Liver (tissue), 9 donors: ENCODE results near the gene TRPM1. TPM values are rescaled to one million over a fixed set of nuclear protein-coding genes. Genes with fewer than 3 reads are reported as not detected.
A peak's percentile ranks its signal among the peaks of the same experiment; 100 is the strongest.

Source experiments
- DNase-seq: peaks from one replicate; pipeline ENCODE4 v3.0.0-alpha.2; 2017; ENCODE audit warnings: low spot score
- H3K27ac ChIP-seq, 2 donors: one replicate each; pipeline ENCODE4 v1.7.0; 2013; ENCODE audit warnings: inconsistent platforms in 2 of 2, low read length in 2 of 2, control low read depth in 1 of 2, low read depth in 1 of 2, mild to moderate bottlenecking in 1 of 2
- H3K27me3 ChIP-seq, 4 donors: one replicate each; pipeline versions ENCODE4 v1.6.1 to v1.7.0; 2013; ENCODE audit warnings: low read length in 3 of 4, inconsistent platforms in 1 of 4, mild to moderate bottlenecking in 1 of 4, moderate library complexity in 1 of 4; ENCODE audit not compliant: control insufficient read depth in 4 of 4, insufficient read depth in 4 of 4
- H3K36me3 ChIP-seq, 4 donors: one replicate each; pipeline versions ENCODE4 v1.6.1 to v1.7.0; 2013; ENCODE audit warnings: low read length in 3 of 4, mild to moderate bottlenecking in 3 of 4, low read depth in 1 of 4, moderate library complexity in 1 of 4; ENCODE audit not compliant: control insufficient read depth in 4 of 4, insufficient read depth in 3 of 4
- H3K4me1 ChIP-seq, 4 donors: one replicate each; pipeline versions ENCODE4 v1.6.1 to v1.7.0; 2013; ENCODE audit warnings: low read length in 3 of 4, mild to moderate bottlenecking in 3 of 4, moderate library complexity in 1 of 4; ENCODE audit not compliant: control insufficient read depth in 4 of 4, insufficient read depth in 4 of 4
- H3K4me3 ChIP-seq, 3 donors: one replicate each; pipeline versions ENCODE4 v1.6.1 to v1.7.0; 2013; ENCODE audit warnings: low read length in 3 of 3, control low read depth in 1 of 3, low read depth in 1 of 3, mild to moderate bottlenecking in 1 of 3
- H3K9ac ChIP-seq, 2 donors: one replicate each; pipeline ENCODE4 v1.7.0; 2013; ENCODE audit warnings: low read length in 2 of 2, mild to moderate bottlenecking in 2 of 2, moderate library complexity in 2 of 2, control low read depth in 1 of 2, low read depth in 1 of 2
- H3K9me3 ChIP-seq, 4 donors: one replicate each; pipeline versions ENCODE4 v1.6.1 to v1.7.0; 2013; ENCODE audit warnings: low read length in 3 of 4; ENCODE audit not compliant: control insufficient read depth in 4 of 4
- EGR1 ChIP-seq, 2 donors: IDR thresholded peaks; 2 replicates each; pipeline ENCODE4 v1.6.1; 2016 to 2018; ENCODE audit warnings: antibody characterized with exemption in 2 of 2, low read depth in 2 of 2
- FOXA1 ChIP-seq: IDR thresholded peaks from 2 replicates; pipeline ENCODE4 v1.6.1; 2016; ENCODE audit warnings: antibody characterized with exemption
- FOXA2 ChIP-seq: IDR thresholded peaks from 2 replicates; pipeline ENCODE4 v1.6.1; 2016; ENCODE audit warnings: antibody characterized with exemption
- GABPA ChIP-seq, 2 donors: IDR thresholded peaks in 1 of 2; conservative IDR thresholded peaks in 1 of 2; 2 replicates each; pipeline ENCODE4 v1.6.1; 2016; ENCODE audit warnings: antibody characterized with exemption in 2 of 2, mild to moderate bottlenecking in 1 of 2, moderate library complexity in 1 of 2
- HNF4A ChIP-seq, 2 donors: conservative IDR thresholded peaks; 2 replicates each; pipeline ENCODE4 v1.6.1; 2016; ENCODE audit warnings: antibody characterized with exemption in 2 of 2, mild to moderate bottlenecking in 2 of 2
- HNF4G ChIP-seq: IDR thresholded peaks from 2 replicates; pipeline ENCODE4 v1.6.1; 2016; ENCODE audit warnings: antibody characterized with exemption
- JUND ChIP-seq, 2 donors: IDR thresholded peaks; 2 replicates each; pipeline ENCODE4 v1.6.1; 2016; ENCODE audit warnings: antibody characterized with exemption in 2 of 2
- NR2F2 ChIP-seq: IDR thresholded peaks from 2 replicates; pipeline ENCODE4 v1.6.1; 2016; ENCODE audit warnings: antibody characterized with exemption
- RAD21 ChIP-seq, 2 donors: IDR thresholded peaks; 2 replicates each; pipeline ENCODE4 v1.6.1; 2016; ENCODE audit warnings: antibody characterized with exemption in 2 of 2, mild to moderate bottlenecking in 2 of 2
- RXRA ChIP-seq, 2 donors: IDR thresholded peaks; 2 replicates each; pipeline ENCODE4 v1.6.1; 2017 to 2018; ENCODE audit warnings: antibody characterized with exemption in 2 of 2, mild to moderate bottlenecking in 1 of 2
- SP1 ChIP-seq: IDR thresholded peaks from 2 replicates; pipeline ENCODE4 v1.6.1; 2018; ENCODE audit warnings: antibody characterized with exemption, mild to moderate bottlenecking
- TAF1 ChIP-seq: conservative IDR thresholded peaks from 2 replicates; pipeline ENCODE4 v1.6.1; 2016; ENCODE audit warnings: antibody characterized with exemption, mild to moderate bottlenecking
- YY1 ChIP-seq: IDR thresholded peaks from 2 replicates; pipeline ENCODE4 v1.6.1; 2016; ENCODE audit warnings: antibody characterized with exemption, mild to moderate bottlenecking
- WGBS: extraction: QIAGEN DNeasy Blood & Tissue Kit; methylation state at CpG from one replicate; pipeline ENCODE4 v1.1.7; 2013; 5-methylcytosine and 5-hydroxymethylcytosine counted together
- polyA plus RNA-seq, 2 donors: library from polyadenylated mRNA; stranded (reverse) in 1 of 2; unstranded in 1 of 2; fragments of 200-250 nt in 1 of 2; fragments of >200 nt in 1 of 2; fragmentation: Nextera tagmentation in 1 of 2; extraction: Ambion mirVana in 1 of 2; gene quantifications; one replicate each; pipeline versions ENCODE4 v1.2.1 to v1.2.3, GENCODE V29; 2013 to 2015
- total RNA-seq, 2 donors: library from RNA; depleted of rRNA; stranded (reverse); fragments of >200 nt; gene quantifications; one replicate each; pipeline ENCODE4 v1.2.3, GENCODE V29; 2014
- TF ChIP-seq, protein P1 (sequence below): IDR thresholded peaks from 2 replicates; pipeline ENCODE4 v1.6.1; 2016; ENCODE audit warnings: antibody characterized with exemption, mild to moderate bottlenecking
- TF ChIP-seq, protein P2 (sequence below): IDR thresholded peaks from 2 replicates; pipeline ENCODE4 v1.6.1; 2016; ENCODE audit warnings: antibody characterized with exemption
- TF ChIP-seq, protein P3 (sequence below): IDR thresholded peaks from 2 replicates; pipeline ENCODE4 v1.6.1; 2016; ENCODE audit warnings: antibody characterized with exemption
- TF ChIP-seq, protein P4 (sequence below): fragments of 150-350 bp; IDR thresholded peaks from 2 replicates; pipeline ENCODE4 v1.5.1; 2017; ENCODE audit warnings: improper control_type of control experiment, low read depth, low read length; ENCODE audit not compliant: missing input control
- TF ChIP-seq, protein P5 (sequence below): IDR thresholded peaks from 2 replicates; pipeline ENCODE4 v1.6.1; 2016; ENCODE audit warnings: antibody characterized with exemption
- donor health status: healthy.
- donor health status: healthy.
- donor health status: healthy.
- donor health status: healthy.
- donor health status: healthy.

Gene TRPM1
- total and polyA plus RNA-seq, 4 donors = not detected

DNA sequence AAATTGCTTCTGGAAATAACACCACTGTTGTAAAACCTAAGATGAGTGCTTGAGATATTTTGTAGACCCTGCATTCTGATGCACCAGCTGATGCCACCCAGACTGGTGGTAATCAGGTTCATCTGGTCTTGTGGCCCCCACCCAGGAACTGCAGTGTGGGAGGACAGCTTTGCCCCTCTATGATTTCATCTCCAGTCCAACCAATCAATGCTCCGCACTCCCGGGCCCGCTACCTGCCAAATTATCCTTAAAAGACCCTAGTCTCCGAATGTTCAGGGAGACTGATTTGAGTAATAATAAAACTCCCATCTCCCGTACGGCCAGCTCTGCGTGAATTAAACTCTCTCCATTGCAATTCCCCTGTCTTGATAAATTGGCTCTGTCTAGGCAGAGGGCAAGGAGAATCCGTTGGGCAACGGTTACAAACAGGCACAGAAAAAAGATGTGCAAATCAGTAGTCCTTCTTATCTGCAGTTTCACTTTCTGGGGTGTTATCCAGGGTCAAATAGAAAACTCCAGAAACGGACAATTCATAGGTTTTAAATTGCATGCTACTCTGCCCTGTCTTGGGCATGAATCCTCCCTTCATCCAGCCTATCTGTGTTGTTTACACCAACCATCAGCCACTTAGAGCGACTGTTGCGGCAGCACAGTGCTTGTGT, 29.2 kb upstream of the TRPM1 start:
- H3K36me3 ChIP-seq = no peaks in the 10 kb centered on the region
- peak overlapping the region in 1 of 2 donors; percentile 50 for H3K27ac ChIP-seq
- 48% methylated on average over 12 of the region's 12 CpGs for WGBS
- H3K4me3 ChIP-seq = no peak overlapping the region
- no peak for DNase-seq
- H3K9ac ChIP-seq = no peak overlapping the region
- H3K4me1 ChIP-seq = peaks cover 2 to 18% (median 15%) of the 10 kb centered on the region in 4 donors
- no peaks in the 10 kb centered on the region for H3K9me3 ChIP-seq
- TF ChIP-seq NR2F2 (no peak), JUND (IDR thresholded peaks at IDR 0.05) (no peak), HNF4G (no peak), HNF4A (conservative IDR thresholded peaks at IDR 0.05) (no peak), RXRA (IDR thresholded peaks at IDR 0.05) (peak; percentile 23 to 57)
- no peaks in the 10 kb centered on the region for H3K27me3 ChIP-seq

DNA sequence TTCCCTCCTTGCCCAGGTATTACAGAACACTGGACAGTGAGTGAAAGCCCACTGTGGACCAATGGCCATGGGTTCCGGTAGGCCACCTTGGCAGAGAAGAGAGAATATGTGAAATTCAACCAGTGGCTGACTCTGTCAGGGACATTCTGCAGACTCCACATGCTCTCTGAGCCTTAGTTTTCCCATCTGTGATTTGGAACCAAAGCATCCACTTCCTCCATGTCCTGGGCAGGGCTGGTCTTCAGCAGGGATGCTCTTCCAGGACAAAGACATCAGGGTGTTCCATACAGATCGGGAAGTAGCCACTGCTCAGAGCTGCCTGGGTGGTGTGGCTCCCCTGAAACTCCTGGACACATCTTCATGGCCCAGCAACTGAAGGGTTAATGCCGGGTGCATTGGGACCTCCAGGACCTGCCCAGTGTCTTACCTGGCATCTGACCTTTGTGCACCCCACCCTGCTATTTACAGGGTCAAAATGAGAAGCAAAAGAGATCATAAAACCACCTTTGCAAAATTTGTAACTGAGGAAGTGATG, 28.3 kb upstream of the TRPM1 start:
- Histone ChIP-seq H3K4me3 (no peak overlapping the region), H3K27me3 (no peaks in the 10 kb centered on the region), H3K9me3 (no peaks in the 10 kb centered on the region), H3K4me1 (peaks cover 2 to 18% (median 15%) of the 10 kb centered on the region in 4 donors), H3K27ac (no peak overlapping the region), H3K9ac (no peak overlapping the region), H3K36me3 (no peaks in the 10 kb centered on the region)
- 68% methylated on average over 3 of the region's 3 CpGs for WGBS
- TF ChIP-seq JUND (IDR thresholded peaks at IDR 0.05) (no peak), HNF4A (conservative IDR thresholded peaks at IDR 0.05) (no peak), NR2F2 (no peak), GABPA (IDR thresholded peaks at IDR 0.05 in 1 of 2, conservative IDR thresholded peaks at IDR 0.05 in 1 of 2) (no peak), SP1 (no peak), FOXA2 (no peak), FOXA1 (no peak), RAD21 (IDR thresholded peaks at IDR 0.05) (no peak), HNF4G (no peak), YY1 (no peak), EGR1 (IDR thresholded peaks at IDR 0.05; ENCODE audit: low read depth in 2 of 2) (no peak), RXRA (IDR thresholded peaks at IDR 0.05) (no peak), TAF1 (no peak)
- TF ChIP-seq, protein P1, sequence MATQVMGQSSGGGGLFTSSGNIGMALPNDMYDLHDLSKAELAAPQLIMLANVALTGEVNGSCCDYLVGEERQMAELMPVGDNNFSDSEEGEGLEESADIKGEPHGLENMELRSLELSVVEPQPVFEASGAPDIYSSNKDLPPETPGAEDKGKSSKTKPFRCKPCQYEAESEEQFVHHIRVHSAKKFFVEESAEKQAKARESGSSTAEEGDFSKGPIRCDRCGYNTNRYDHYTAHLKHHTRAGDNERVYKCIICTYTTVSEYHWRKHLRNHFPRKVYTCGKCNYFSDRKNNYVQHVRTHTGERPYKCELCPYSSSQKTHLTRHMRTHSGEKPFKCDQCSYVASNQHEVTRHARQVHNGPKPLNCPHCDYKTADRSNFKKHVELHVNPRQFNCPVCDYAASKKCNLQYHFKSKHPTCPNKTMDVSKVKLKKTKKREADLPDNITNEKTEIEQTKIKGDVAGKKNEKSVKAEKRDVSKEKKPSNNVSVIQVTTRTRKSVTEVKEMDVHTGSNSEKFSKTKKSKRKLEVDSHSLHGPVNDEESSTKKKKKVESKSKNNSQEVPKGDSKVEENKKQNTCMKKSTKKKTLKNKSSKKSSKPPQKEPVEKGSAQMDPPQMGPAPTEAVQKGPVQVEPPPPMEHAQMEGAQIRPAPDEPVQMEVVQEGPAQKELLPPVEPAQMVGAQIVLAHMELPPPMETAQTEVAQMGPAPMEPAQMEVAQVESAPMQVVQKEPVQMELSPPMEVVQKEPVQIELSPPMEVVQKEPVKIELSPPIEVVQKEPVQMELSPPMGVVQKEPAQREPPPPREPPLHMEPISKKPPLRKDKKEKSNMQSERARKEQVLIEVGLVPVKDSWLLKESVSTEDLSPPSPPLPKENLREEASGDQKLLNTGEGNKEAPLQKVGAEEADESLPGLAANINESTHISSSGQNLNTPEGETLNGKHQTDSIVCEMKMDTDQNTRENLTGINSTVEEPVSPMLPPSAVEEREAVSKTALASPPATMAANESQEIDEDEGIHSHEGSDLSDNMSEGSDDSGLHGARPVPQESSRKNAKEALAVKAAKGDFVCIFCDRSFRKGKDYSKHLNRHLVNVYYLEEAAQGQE = no peak
- TF ChIP-seq, protein P2, sequence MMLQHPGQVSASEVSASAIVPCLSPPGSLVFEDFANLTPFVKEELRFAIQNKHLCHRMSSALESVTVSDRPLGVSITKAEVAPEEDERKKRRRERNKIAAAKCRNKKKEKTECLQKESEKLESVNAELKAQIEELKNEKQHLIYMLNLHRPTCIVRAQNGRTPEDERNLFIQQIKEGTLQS = no peak
- TF ChIP-seq, protein P3, sequence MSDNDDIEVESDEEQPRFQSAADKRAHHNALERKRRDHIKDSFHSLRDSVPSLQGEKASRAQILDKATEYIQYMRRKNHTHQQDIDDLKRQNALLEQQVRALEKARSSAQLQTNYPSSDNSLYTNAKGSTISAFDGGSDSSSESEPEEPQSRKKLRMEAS = no peak
- TF ChIP-seq, protein P4, sequence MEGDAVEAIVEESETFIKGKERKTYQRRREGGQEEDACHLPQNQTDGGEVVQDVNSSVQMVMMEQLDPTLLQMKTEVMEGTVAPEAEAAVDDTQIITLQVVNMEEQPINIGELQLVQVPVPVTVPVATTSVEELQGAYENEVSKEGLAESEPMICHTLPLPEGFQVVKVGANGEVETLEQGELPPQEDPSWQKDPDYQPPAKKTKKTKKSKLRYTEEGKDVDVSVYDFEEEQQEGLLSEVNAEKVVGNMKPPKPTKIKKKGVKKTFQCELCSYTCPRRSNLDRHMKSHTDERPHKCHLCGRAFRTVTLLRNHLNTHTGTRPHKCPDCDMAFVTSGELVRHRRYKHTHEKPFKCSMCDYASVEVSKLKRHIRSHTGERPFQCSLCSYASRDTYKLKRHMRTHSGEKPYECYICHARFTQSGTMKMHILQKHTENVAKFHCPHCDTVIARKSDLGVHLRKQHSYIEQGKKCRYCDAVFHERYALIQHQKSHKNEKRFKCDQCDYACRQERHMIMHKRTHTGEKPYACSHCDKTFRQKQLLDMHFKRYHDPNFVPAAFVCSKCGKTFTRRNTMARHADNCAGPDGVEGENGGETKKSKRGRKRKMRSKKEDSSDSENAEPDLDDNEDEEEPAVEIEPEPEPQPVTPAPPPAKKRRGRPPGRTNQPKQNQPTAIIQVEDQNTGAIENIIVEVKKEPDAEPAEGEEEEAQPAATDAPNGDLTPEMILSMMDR = no peak
- TF ChIP-seq, protein P5, sequence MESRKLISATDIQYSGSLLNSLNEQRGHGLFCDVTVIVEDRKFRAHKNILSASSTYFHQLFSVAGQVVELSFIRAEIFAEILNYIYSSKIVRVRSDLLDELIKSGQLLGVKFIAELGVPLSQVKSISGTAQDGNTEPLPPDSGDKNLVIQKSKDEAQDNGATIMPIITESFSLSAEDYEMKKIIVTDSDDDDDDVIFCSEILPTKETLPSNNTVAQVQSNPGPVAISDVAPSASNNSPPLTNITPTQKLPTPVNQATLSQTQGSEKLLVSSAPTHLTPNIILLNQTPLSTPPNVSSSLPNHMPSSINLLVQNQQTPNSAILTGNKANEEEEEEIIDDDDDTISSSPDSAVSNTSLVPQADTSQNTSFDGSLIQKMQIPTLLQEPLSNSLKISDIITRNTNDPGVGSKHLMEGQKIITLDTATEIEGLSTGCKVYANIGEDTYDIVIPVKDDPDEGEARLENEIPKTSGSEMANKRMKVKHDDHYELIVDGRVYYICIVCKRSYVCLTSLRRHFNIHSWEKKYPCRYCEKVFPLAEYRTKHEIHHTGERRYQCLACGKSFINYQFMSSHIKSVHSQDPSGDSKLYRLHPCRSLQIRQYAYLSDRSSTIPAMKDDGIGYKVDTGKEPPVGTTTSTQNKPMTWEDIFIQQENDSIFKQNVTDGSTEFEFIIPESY = no peak
- no peak for DNase-seq
